Measurements from ENCODE around the gene FANCF.

DNA sequence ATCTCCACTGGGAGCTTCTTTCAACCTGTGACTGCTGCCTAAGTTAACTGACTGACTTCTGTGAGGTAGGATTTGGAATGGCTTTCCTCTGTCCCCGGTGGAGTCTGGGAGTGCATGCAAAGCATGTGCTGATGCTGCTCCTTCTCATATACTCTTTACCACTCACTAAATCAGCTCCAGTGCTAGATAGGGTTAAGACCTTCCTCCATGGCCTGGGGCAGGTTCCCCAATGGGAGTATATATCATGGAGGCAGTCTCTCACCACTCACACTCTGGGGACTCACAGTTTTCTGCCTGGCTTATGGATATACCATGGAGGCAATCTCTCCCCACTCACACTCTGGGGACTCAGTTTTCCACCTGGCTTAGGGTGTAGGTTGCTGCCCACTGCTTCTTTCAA is 10.1 kb upstream of the FANCF start:
- TF ChIP-seq, protein P1, sequence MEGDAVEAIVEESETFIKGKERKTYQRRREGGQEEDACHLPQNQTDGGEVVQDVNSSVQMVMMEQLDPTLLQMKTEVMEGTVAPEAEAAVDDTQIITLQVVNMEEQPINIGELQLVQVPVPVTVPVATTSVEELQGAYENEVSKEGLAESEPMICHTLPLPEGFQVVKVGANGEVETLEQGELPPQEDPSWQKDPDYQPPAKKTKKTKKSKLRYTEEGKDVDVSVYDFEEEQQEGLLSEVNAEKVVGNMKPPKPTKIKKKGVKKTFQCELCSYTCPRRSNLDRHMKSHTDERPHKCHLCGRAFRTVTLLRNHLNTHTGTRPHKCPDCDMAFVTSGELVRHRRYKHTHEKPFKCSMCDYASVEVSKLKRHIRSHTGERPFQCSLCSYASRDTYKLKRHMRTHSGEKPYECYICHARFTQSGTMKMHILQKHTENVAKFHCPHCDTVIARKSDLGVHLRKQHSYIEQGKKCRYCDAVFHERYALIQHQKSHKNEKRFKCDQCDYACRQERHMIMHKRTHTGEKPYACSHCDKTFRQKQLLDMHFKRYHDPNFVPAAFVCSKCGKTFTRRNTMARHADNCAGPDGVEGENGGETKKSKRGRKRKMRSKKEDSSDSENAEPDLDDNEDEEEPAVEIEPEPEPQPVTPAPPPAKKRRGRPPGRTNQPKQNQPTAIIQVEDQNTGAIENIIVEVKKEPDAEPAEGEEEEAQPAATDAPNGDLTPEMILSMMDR (IDR thresholded peaks at IDR 0.05; ENCODE audit: low read depth, low read length, poor library complexity, severe bottlenecking), result no peak
- TF ChIP-seq EZH2phosphoT487 (IDR thresholded peaks at IDR 0.05; ENCODE audit: borderline replicate concordance, low read length), result no peak

Data from DOHH2 (cell line).